Measurements from ENCODE around the gene RNF220.

Gene RNF220

GRCh38 chr1:44637702-44638411, 232.8 kb downstream of the RNF220 start:
- no peak for TF ChIP-seq CTCF (conservative IDR thresholded peaks at IDR 0.05)
- TF ChIP-seq ZFX (IDR thresholded peaks at IDR 0.05), result no peak
- H3K27ac ChIP-seq, result no peak overlapping the region

GRCh38 chr1:44640200-44640853, 235.3 kb downstream of the RNF220 start:
- H3K27ac ChIP-seq, result no peak overlapping the region
- no peak for TF ChIP-seq CTCF (conservative IDR thresholded peaks at IDR 0.05)

- H3K27ac ChIP-seq, result no peak overlapping the region
- no peak for TF ChIP-seq CTCF (conservative IDR thresholded peaks at IDR 0.05)
- no peak for TF ChIP-seq ZFX (IDR thresholded peaks at IDR 0.05)
Measured at GRCh38 chr1:44641126-44642102, 236.4 kb downstream of the RNF220 start.

- no peak overlapping the region for H3K27ac ChIP-seq
- TF ChIP-seq CTCF (conservative IDR thresholded peaks at IDR 0.05) (no peak), ZFX (IDR thresholded peaks at IDR 0.05) (no peak)
Measured at GRCh38 chr1:44642255-44642654, 237.2 kb downstream of the RNF220 start.

GRCh38 chr1:44642925-44643324, 237.9 kb downstream of the RNF220 start:
- no peak overlapping the region for H3K27ac ChIP-seq
- TF ChIP-seq CTCF (conservative IDR thresholded peaks at IDR 0.05) (no peak), ZFX (IDR thresholded peaks at IDR 0.05) (no peak)

- no peak overlapping the region for H3K27ac ChIP-seq
- no peak for TF ChIP-seq CTCF (conservative IDR thresholded peaks at IDR 0.05)
- TF ChIP-seq ZFX (IDR thresholded peaks at IDR 0.05), result no peak
Measured at GRCh38 chr1:44643721-44644334, 238.8 kb downstream of the RNF220 start.

Data from C4-2B (cell line).